Measurements from ENCODE around the gene CDKL2. TPM values are rescaled to one million over a fixed set of nuclear protein-coding genes. Genes with fewer than 3 reads are reported as not detected.

The CDKL2 gene
- total and polyA plus RNA-seq, 4 donors, result 10.1 to 25.1 (median 15.4) TPM

DNA sequence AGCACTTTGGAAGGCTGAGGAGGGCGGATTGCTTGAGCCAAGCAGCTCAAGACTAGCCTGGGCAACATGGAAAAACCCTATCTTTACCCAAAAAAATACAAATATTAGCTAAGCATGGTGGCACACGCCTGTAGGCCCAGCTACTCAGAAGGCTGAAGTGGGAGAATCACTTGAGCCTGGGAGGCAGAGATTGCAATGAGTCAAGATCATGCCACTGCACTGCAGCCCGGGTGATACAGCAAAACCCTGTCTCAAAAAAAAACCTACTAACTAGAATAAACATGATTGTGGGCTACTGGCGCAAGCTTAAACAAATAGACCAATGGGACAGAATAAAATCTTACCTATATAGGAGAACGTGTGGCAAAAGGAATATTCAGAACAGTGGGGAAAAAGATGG lies 7.3 kb downstream of the CDKL2 start:
- Histone ChIP-seq H3K36me3 (ENCODE audit: control insufficient read depth, insufficient read depth, low read length) (no peaks in the 10 kb centered on the region), H3K27ac (ENCODE audit: low read depth, low read length) (no peak overlapping the region), H3K4me3 (ENCODE audit: low read depth, low read length) (no peak overlapping the region), H3K9me3 (ENCODE audit: control insufficient read depth, insufficient read depth, low read length) (no peaks in the 10 kb centered on the region), H3K4me1 (ENCODE audit: control insufficient read depth, insufficient read depth, low read length) (no peaks in the 10 kb centered on the region), H3K27me3 (ENCODE audit: control insufficient read depth, insufficient read depth, low read length) (no peaks in the 10 kb centered on the region)
- no peak for DNase-seq (ENCODE audit: low read depth in 4 of 6, low spot score in 6 of 6)
- 100% methylated on average over 1 of the region's 5 CpGs for WGBS (ENCODE audit: insufficient coverage)

DNA sequence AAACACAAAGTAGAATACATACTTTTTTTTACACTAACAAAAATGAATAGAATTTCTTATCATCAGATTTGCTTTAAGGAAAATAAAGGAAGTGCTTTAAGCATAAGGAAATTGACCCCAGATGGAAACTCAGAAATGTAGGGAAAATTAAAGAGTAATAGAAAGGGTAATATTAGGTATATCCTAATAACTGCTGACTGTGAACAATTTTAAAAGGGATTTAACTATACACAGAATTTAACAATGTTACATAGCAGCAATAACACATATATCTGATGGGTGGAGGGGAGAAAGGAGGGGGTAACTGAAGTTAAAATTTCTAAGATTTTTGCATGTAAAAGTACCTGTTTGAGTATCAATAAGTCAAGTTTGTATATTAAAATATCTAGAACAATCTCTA lies 8.6 kb downstream of the CDKL2 start:
- Histone ChIP-seq H3K27me3 (ENCODE audit: control insufficient read depth, insufficient read depth, low read length) (no peaks in the 10 kb centered on the region), H3K36me3 (ENCODE audit: control insufficient read depth, insufficient read depth, low read length) (no peaks in the 10 kb centered on the region), H3K4me3 (ENCODE audit: low read depth, low read length) (no peak overlapping the region), H3K4me1 (ENCODE audit: control insufficient read depth, insufficient read depth, low read length) (no peaks in the 10 kb centered on the region), H3K27ac (ENCODE audit: low read depth, low read length) (no peak overlapping the region), H3K9me3 (ENCODE audit: control insufficient read depth, insufficient read depth, low read length) (no peaks in the 10 kb centered on the region)
- DNase-seq (ENCODE audit: low read depth in 4 of 6, low spot score in 6 of 6), result no peak

DNA sequence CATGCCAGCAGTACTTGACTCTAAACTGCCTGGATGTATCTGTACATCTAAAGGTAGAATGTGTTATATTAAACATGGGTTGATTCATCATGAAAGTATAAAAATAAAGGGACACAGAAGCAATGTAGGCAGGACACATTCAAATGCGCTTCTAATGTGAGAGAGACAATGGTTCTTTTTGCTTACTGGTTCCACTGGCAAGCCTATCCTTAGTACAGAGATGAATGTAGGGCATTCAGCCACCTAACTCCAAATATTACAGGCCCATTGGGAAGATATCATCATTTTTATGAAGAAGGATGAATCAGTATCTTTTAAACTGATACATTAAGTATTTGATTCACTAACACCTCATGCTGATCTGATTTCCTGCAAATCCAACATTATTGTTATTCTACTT lies 18.0 kb downstream of the CDKL2 start:
- no peak overlapping the region for H3K27ac ChIP-seq (ENCODE audit: low read depth, low read length)
- no CpG with 5 or more reads among the region's 1 CpG for WGBS (ENCODE audit: insufficient coverage)
- no peaks in the 10 kb centered on the region for H3K27me3 ChIP-seq (ENCODE audit: control insufficient read depth, insufficient read depth, low read length)
- no peak overlapping the region for H3K4me3 ChIP-seq (ENCODE audit: low read depth, low read length)
- H3K36me3 ChIP-seq (ENCODE audit: control insufficient read depth, insufficient read depth, low read length), result no peaks in the 10 kb centered on the region
- no peaks in the 10 kb centered on the region for H3K9me3 ChIP-seq (ENCODE audit: control insufficient read depth, insufficient read depth, low read length)
- no peaks in the 10 kb centered on the region for H3K4me1 ChIP-seq (ENCODE audit: control insufficient read depth, insufficient read depth, low read length)
- DNase-seq (ENCODE audit: low read depth in 4 of 6, low spot score in 6 of 6), result no peak

DNA sequence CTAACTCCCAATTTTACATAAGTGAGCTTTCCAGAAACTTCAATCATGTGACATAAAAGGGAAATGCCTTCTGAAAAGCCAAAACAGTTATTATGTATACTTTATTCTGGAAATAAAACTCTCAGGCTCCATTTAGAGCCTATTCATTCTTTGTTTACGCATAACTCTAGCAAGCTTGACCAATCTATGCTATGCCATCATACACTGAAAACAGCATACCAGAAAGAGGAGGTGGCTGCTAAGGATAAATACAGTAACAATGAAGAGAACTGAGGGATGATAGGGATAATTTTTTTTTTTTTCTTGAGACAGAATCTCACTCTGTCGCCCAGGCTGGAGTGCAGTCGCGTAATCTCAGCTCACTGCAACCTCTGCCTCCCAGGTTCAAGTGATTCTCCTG lies 24.4 kb downstream of the CDKL2 start:
- H3K27me3 ChIP-seq (ENCODE audit: control insufficient read depth, insufficient read depth, low read length), result no peaks in the 10 kb centered on the region
- H3K36me3 ChIP-seq (ENCODE audit: control insufficient read depth, insufficient read depth, low read length), result peaks cover 4% of the 10 kb centered on the region
- H3K9me3 ChIP-seq (ENCODE audit: control insufficient read depth, insufficient read depth, low read length), result no peaks in the 10 kb centered on the region
- H3K27ac ChIP-seq (ENCODE audit: low read depth, low read length), result no peak overlapping the region
- H3K4me1 ChIP-seq (ENCODE audit: control insufficient read depth, insufficient read depth, low read length), result no peaks in the 10 kb centered on the region
- DNase-seq (ENCODE audit: low read depth in 4 of 6, low spot score in 6 of 6), result no peak
- H3K4me3 ChIP-seq (ENCODE audit: low read depth, low read length), result no peak overlapping the region
- no CpG with 5 or more reads among the region's 4 CpGs for WGBS (ENCODE audit: insufficient coverage)

- WGBS (ENCODE audit: insufficient coverage), result 83% methylated on average over 3 of the region's 4 CpGs
- H3K36me3 ChIP-seq (ENCODE audit: control insufficient read depth, insufficient read depth, low read length), result peaks cover 4% of the 10 kb centered on the region
- no peak overlapping the region for H3K27ac ChIP-seq (ENCODE audit: low read depth, low read length)
- H3K27me3 ChIP-seq (ENCODE audit: control insufficient read depth, insufficient read depth, low read length), result no peaks in the 10 kb centered on the region
- H3K9me3 ChIP-seq (ENCODE audit: control insufficient read depth, insufficient read depth, low read length), result no peaks in the 10 kb centered on the region
- no peaks in the 10 kb centered on the region for H3K4me1 ChIP-seq (ENCODE audit: control insufficient read depth, insufficient read depth, low read length)
- DNase-seq (ENCODE audit: low read depth in 4 of 6, low spot score in 6 of 6), result no peak
- no peak overlapping the region for H3K4me3 ChIP-seq (ENCODE audit: low read depth, low read length)
These were observed 30.7 kb downstream of the CDKL2 start for GRCh38 chr4:75599647-75600046.

GRCh38 chr4:75598390-75598789 lies 31.9 kb downstream of the CDKL2 start:
- no peaks in the 10 kb centered on the region for H3K27me3 ChIP-seq (ENCODE audit: control insufficient read depth, insufficient read depth, low read length)
- no peaks in the 10 kb centered on the region for H3K4me1 ChIP-seq (ENCODE audit: control insufficient read depth, insufficient read depth, low read length)
- peaks cover 4% of the 10 kb centered on the region for H3K36me3 ChIP-seq (ENCODE audit: control insufficient read depth, insufficient read depth, low read length)
- no CpG with 5 or more reads among the region's 3 CpGs for WGBS (ENCODE audit: insufficient coverage)
- H3K27ac ChIP-seq (ENCODE audit: low read depth, low read length), result no peak overlapping the region
- DNase-seq (ENCODE audit: low read depth in 4 of 6, low spot score in 6 of 6), result no peak
- no peak overlapping the region for H3K4me3 ChIP-seq (ENCODE audit: low read depth, low read length)
- no peaks in the 10 kb centered on the region for H3K9me3 ChIP-seq (ENCODE audit: control insufficient read depth, insufficient read depth, low read length)

DNA sequence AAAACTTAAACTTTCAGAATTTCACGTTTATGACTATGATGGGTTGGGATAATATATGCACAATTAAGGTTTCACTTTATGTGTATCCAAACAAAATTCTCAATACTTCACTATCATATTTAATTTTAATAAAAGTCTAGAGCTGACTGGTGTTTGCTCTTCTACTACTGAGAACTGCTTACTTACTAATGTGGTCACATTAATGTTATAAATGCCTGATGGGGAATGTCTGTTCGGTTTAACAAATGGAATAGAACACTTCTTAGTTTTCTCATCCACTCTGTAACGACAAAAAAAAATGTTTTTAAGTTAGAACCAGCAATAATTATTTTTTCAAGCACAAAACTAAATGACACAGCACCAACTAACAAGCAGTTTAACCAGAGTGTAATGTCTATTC lies 34.3 kb downstream of the CDKL2 start:
- Histone ChIP-seq H3K9me3 (ENCODE audit: control insufficient read depth, insufficient read depth, low read length) (no peaks in the 10 kb centered on the region), H3K27ac (ENCODE audit: low read depth, low read length) (no peak overlapping the region), H3K36me3 (ENCODE audit: control insufficient read depth, insufficient read depth, low read length) (no peaks in the 10 kb centered on the region), H3K4me3 (ENCODE audit: low read depth, low read length) (no peak overlapping the region), H3K4me1 (ENCODE audit: control insufficient read depth, insufficient read depth, low read length) (no peaks in the 10 kb centered on the region), H3K27me3 (ENCODE audit: control insufficient read depth, insufficient read depth, low read length) (no peaks in the 10 kb centered on the region)
- no CpG with 5 or more reads among the region's 3 CpGs for WGBS (ENCODE audit: insufficient coverage)
- no peak for DNase-seq (ENCODE audit: low read depth in 4 of 6, low spot score in 6 of 6)

- no peaks in the 10 kb centered on the region for H3K27me3 ChIP-seq (ENCODE audit: control insufficient read depth, insufficient read depth, low read length)
- WGBS (ENCODE audit: insufficient coverage), result no CpG with 5 or more reads among the region's 1 CpG
- H3K27ac ChIP-seq (ENCODE audit: low read depth, low read length), result no peak overlapping the region
- DNase-seq (ENCODE audit: low read depth in 4 of 6, low spot score in 6 of 6), result no peak
- no peaks in the 10 kb centered on the region for H3K36me3 ChIP-seq (ENCODE audit: control insufficient read depth, insufficient read depth, low read length)
- no peaks in the 10 kb centered on the region for H3K4me1 ChIP-seq (ENCODE audit: control insufficient read depth, insufficient read depth, low read length)
- H3K9me3 ChIP-seq (ENCODE audit: control insufficient read depth, insufficient read depth, low read length), result no peaks in the 10 kb centered on the region
- H3K4me3 ChIP-seq (ENCODE audit: low read depth, low read length), result no peak overlapping the region
These were observed 36.9 kb downstream of the CDKL2 start for GRCh38 chr4:75593393-75593792.

DNA sequence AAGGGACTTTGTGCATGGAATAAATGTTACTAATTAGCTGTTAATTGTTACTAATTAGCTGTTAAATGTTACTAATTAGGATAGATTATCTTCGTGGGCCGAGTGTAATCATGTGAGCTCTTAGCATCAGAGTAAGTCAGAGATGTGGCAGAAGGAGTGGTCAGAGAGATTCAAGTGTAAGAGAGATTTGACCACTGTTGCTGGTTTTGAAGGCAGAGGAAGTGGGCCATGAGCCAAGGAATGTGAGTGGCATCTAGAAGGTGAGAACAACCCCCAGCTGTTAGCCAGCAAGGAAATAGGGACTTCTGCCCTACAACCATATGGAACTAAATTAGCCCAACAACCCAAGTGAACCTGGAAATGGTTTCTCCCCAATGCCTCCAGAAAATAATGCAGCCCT lies 46.3 kb downstream of the CDKL2 start:
- Histone ChIP-seq H3K4me3 (ENCODE audit: low read depth, low read length) (no peak overlapping the region), H3K36me3 (ENCODE audit: control insufficient read depth, insufficient read depth, low read length) (no peaks in the 10 kb centered on the region), H3K27me3 (ENCODE audit: control insufficient read depth, insufficient read depth, low read length) (no peaks in the 10 kb centered on the region), H3K9me3 (ENCODE audit: control insufficient read depth, insufficient read depth, low read length) (no peaks in the 10 kb centered on the region), H3K27ac (ENCODE audit: low read depth, low read length) (no peak overlapping the region), H3K4me1 (ENCODE audit: control insufficient read depth, insufficient read depth, low read length) (no peaks in the 10 kb centered on the region)
- no peak for DNase-seq (ENCODE audit: low read depth in 4 of 6, low spot score in 6 of 6)
- WGBS (ENCODE audit: insufficient coverage), result 73% methylated on average over 2 of the region's 2 CpGs

DNA sequence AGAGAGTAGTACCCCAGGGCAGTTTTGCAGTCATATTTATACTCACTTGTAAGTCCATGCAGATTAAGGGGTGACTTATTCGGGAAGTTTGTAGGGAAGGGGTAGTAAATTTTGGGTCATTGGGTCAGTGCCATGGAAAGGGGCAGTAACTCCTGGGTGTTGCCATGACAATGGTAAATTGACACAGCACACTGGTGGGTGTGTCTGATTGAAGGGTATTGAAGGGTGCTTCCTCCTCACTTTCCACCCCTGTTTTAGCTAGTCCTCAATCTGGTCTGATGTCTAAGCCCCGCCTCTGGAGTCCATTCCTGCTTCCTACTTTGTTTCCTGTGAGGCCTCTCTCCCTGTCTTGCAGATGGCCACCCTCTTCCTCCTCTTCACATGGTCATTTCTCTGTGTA lies 62.6 kb downstream of the CDKL2 start:
- no peak for DNase-seq (ENCODE audit: low read depth in 4 of 6, low spot score in 6 of 6)
- H3K27me3 ChIP-seq (ENCODE audit: control insufficient read depth, insufficient read depth, low read length), result no peaks in the 10 kb centered on the region
- WGBS (ENCODE audit: insufficient coverage), result no CpG with 5 or more reads among the region's 2 CpGs
- no peak overlapping the region for H3K4me3 ChIP-seq (ENCODE audit: low read depth, low read length)
- no peaks in the 10 kb centered on the region for H3K9me3 ChIP-seq (ENCODE audit: control insufficient read depth, insufficient read depth, low read length)
- no peaks in the 10 kb centered on the region for H3K4me1 ChIP-seq (ENCODE audit: control insufficient read depth, insufficient read depth, low read length)
- no peaks in the 10 kb centered on the region for H3K36me3 ChIP-seq (ENCODE audit: control insufficient read depth, insufficient read depth, low read length)
- no peak overlapping the region for H3K27ac ChIP-seq (ENCODE audit: low read depth, low read length)

Measured in spinal cord (tissue), 10 donors.